Measurements from ENCODE around the gene SYCE3. TPM values are rescaled to one million over a fixed set of nuclear protein-coding genes. Genes with fewer than 3 reads are reported as not detected.
"Not testable (repeated sequence)": the region's sequence is repeated elsewhere in the genome, so short reads cannot be mapped to it uniquely, and the experiment has no call there.

Gene SYCE3
- total and polyA plus RNA-seq, 2 experiments from 2014 or later, result not detected

DNA sequence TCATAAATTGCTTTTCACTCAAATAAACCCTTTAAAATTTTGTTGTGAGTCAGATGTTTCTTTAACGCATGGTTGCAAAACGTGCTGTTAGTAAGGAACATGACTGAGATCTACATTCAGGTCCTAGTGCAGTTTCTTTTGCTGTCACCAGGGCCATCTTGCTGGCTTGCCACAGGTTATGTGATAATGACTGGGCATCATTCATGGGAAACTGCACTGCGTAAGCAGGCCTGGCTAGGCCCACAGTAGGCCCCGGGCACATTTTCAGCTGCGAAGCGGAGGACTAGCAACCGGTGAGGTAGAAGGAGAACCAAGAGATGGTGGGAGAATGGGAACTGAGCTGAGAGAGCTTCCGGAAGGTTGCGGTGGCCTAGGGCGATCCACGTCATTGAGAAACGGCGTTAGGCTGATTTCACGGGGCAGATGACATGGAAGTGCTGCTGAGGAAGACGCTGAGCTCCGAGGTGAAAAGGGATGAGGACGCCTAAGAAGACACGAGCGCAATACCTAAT is 20.2 kb downstream of the SYCE3 start (continued):
- no peak for TF ChIP-seq JUNB (IDR thresholded peaks at IDR 0.05; ENCODE audit: unreplicated experiment)
- no peak for TF ChIP-seq ZNF114 (CRISPR knock-in tag; IDR thresholded peaks at IDR 0.05)
- no peak for TF ChIP-seq CREB1 (CRISPR knock-in tag; IDR thresholded peaks at IDR 0.05; ENCODE audit: low read depth)
- TF ChIP-seq, protein P1, sequence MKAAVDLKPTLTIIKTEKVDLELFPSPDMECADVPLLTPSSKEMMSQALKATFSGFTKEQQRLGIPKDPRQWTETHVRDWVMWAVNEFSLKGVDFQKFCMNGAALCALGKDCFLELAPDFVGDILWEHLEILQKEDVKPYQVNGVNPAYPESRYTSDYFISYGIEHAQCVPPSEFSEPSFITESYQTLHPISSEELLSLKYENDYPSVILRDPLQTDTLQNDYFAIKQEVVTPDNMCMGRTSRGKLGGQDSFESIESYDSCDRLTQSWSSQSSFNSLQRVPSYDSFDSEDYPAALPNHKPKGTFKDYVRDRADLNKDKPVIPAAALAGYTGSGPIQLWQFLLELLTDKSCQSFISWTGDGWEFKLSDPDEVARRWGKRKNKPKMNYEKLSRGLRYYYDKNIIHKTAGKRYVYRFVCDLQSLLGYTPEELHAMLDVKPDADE (IDR thresholded peaks at IDR 0.05), result no peak
- TF ChIP-seq, protein P2, sequence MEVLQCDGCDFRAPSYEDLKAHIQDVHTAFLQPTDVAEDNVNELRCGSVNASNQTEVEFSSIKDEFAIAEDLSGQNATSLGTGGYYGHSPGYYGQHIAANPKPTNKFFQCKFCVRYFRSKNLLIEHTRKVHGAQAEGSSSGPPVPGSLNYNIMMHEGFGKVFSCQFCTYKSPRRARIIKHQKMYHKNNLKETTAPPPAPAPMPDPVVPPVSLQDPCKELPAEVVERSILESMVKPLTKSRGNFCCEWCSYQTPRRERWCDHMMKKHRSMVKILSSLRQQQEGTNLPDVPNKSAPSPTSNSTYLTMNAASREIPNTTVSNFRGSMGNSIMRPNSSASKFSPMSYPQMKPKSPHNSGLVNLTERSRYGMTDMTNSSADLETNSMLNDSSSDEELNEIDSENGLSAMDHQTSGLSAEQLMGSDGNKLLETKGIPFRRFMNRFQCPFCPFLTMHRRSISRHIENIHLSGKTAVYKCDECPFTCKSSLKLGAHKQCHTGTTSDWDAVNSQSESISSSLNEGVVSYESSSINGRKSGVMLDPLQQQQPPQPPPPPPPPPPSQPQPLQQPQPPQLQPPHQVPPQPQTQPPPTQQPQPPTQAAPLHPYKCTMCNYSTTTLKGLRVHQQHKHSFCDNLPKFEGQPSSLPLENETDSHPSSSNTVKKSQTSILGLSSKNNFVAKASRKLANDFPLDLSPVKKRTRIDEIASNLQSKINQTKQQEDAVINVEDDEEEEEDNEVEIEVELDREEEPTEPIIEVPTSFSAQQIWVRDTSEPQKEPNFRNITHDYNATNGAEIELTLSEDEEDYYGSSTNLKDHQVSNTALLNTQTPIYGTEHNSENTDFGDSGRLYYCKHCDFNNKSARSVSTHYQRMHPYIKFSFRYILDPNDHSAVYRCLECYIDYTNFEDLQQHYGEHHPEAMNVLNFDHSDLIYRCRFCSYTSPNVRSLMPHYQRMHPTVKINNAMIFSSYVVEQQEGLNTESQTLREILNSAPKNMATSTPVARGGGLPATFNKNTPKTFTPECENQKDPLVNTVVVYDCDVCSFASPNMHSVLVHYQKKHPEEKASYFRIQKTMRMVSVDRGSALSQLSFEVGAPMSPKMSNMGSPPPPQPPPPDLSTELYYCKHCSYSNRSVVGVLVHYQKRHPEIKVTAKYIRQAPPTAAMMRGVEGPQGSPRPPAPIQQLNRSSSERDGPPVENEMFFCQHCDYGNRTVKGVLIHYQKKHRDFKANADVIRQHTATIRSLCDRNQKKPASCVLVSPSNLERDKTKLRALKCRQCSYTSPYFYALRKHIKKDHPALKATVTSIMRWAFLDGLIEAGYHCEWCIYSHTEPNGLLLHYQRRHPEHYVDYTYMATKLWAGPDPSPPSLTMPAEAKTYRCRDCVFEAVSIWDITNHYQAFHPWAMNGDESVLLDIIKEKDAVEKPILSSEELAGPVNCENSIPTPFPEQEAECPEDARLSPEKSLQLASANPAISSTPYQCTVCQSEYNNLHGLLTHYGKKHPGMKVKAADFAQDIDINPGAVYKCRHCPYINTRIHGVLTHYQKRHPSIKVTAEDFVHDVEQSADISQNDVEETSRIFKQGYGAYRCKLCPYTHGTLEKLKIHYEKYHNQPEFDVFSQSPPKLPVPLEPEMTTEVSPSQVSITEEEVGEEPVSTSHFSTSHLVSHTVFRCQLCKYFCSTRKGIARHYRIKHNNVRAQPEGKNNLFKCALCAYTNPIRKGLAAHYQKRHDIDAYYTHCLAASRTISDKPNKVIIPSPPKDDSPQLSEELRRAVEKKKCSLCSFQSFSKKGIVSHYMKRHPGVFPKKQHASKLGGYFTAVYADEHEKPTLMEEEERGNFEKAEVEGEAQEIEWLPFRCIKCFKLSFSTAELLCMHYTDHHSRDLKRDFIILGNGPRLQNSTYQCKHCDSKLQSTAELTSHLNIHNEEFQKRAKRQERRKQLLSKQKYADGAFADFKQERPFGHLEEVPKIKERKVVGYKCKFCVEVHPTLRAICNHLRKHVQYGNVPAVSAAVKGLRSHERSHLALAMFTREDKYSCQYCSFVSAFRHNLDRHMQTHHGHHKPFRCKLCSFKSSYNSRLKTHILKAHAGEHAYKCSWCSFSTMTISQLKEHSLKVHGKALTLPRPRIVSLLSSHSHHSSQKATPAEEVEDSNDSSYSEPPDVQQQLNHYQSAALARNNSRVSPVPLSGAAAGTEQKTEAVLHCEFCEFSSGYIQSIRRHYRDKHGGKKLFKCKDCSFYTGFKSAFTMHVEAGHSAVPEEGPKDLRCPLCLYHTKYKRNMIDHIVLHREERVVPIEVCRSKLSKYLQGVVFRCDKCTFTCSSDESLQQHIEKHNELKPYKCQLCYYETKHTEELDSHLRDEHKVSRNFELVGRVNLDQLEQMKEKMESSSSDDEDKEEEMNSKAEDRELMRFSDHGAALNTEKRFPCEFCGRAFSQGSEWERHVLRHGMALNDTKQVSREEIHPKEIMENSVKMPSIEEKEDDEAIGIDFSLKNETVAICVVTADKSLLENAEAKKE (CRISPR knock-in tag; IDR thresholded peaks at IDR 0.05), result no peak

DNA sequence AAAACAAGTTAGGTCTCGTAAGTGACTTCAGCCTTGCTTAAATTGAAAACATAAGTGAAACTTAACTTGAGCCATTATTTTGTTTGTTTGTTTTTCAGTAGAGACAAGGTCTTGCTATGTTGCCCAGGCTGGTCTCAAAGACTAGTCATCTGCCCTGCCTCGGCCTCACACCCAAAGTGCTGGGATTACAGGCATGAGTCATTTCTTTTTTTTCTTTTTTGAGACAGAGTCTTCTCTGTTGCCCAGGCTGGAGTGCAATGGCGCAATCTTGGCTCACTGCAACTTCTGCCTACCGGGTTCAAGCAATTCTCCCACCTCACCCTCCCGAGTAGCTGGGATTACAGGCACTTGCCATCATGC is 21.1 kb downstream of the SYCE3 start:
- not testable (repeated sequence) for H3K36me3 Mint-ChIP-seq (ENCODE audit: low read depth); H3K27ac Mint-ChIP-seq; H3K9me2 ChIP-seq (ENCODE audit: insufficient read depth); H3K36me3 ChIP-seq (ENCODE audit: insufficient read depth); H3K4me3 ChIP-seq; H3K79me2 ChIP-seq (replicated peaks; ENCODE audit: insufficient read depth); ATAC-seq; H3K4me3 Mint-ChIP-seq; H4K20me1 ChIP-seq (replicated peaks; ENCODE audit: insufficient read depth); H3K4me2 ChIP-seq; H2AFZ ChIP-seq; H3K4me1 Mint-ChIP-seq; H3F3A ChIP-seq (replicated peaks; ENCODE audit: low read depth); H3K4me1 ChIP-seq (ENCODE audit: insufficient read depth); DNase-seq (ENCODE audit: low spot score); H3K9me3 Mint-ChIP-seq; H3K27ac ChIP-seq (ENCODE audit: low read depth)
- peaks cover 21% of the 10 kb centered on the region for H3K27me3 ChIP-seq (ENCODE audit: insufficient read depth)
- peaks cover 30% of the 10 kb centered on the region for H3K27me3 Mint-ChIP-seq (ENCODE audit: insufficient read depth, low read depth, poor library complexity)

Measured in GM23338 (cell line).